IMR-90 (cell line): ENCODE measurements around the gene HTR3C. TPM values are rescaled to one million over a fixed set of nuclear protein-coding genes. Genes with fewer than 3 reads are reported as not detected.
"Not testable (repeated sequence)": the region's sequence is repeated elsewhere in the genome, so short reads cannot be mapped to it uniquely, and the experiment has no call there.

Source experiments
- ATAC-seq: fragments of 200-7000 bp; cut with Tn5 transposase; 2 replicates; pipeline ENCODE4 v1.9.1; 2020; ENCODE audit warnings: low read depth, mild to moderate bottlenecking, moderate library complexity
- BruUV-seq: library from RNA; stranded (reverse); fragments of 400-500 nt; replicated peaks from 2 replicates; lab custom pipeline; 2021; lab: Mats Ljungman, UMichigan
- CTCF ChIA-PET: fragments of 300-600 bp; formaldehyde crosslinking; extraction: SDS; loops from one replicate; lab custom pipeline; 2021; ENCODE audit warnings: antibody characterized with exemption; lab: Yijun Ruan, JAX
- POLR2A ChIA-PET: fragments of 300-600 bp; sonication (Branson Sonifier 250); formaldehyde crosslinking; loops from one replicate; lab custom pipeline; 2022; ENCODE audit warnings: antibody characterized with exemption; ENCODE audit not compliant: unreplicated experiment; lab: Charles Lee
- DNase-seq: peaks from one replicate; pipeline ENCODE4 v3.0.0; 2013
- H2AFZ ChIP-seq: replicated peaks from 2 replicates; pipeline ENCODE3; 2013; ENCODE audit warnings: low read length, mild to moderate bottlenecking; ENCODE audit not compliant: poor library complexity
- H2AK5ac ChIP-seq: 2 replicates; pipeline ENCODE4 v1.6.1; 2013; ENCODE audit warnings: low read depth, low read length, inconsistent platforms
- H2AK9ac ChIP-seq: replicated peaks from 2 replicates; pipeline ENCODE3; 2013; ENCODE audit warnings: mild to moderate bottlenecking, low read depth, low read length, moderate library complexity; ENCODE audit not compliant: poor library complexity
- H2BK120ac ChIP-seq: 2 replicates; pipeline ENCODE4 v1.6.1; 2013; ENCODE audit warnings: low read depth, low read length, inconsistent platforms
- H2BK15ac ChIP-seq: 3 replicates; pipeline ENCODE4 v1.6.1; 2013; ENCODE audit warnings: low read depth, low read length, inconsistent platforms
- H2BK20ac ChIP-seq: 2 replicates; pipeline ENCODE4 v1.6.1; 2013; ENCODE audit warnings: low read depth, mild to moderate bottlenecking, inconsistent platforms, low read length, moderate library complexity
- H2BK5ac ChIP-seq: 2 replicates; pipeline ENCODE4 v1.6.1; 2013; ENCODE audit warnings: mild to moderate bottlenecking, low read depth, low read length, inconsistent platforms; ENCODE audit not compliant: poor library complexity, severe bottlenecking
- H3K14ac ChIP-seq: replicated peaks from 2 replicates; pipeline ENCODE4 v1.6.1; 2013; ENCODE audit warnings: low read depth, low read length, inconsistent platforms
- H3K18ac ChIP-seq: 2 replicates; pipeline ENCODE4 v1.6.1; 2013; ENCODE audit warnings: low read depth, low read length, control low read depth
- H3K23ac ChIP-seq: 2 replicates; pipeline ENCODE4 v1.6.1; 2013; ENCODE audit warnings: low read depth, low read length, inconsistent platforms
- H3K27ac ChIP-seq: 2 replicates; pipeline ENCODE4 v1.5.1; 2013; ENCODE audit warnings: mild to moderate bottlenecking, control low read depth, low read length; ENCODE audit not compliant: insufficient read depth
- H3K27me3 ChIP-seq: 2 replicates; pipeline ENCODE4 v1.6.1; 2013; ENCODE audit warnings: low read length; ENCODE audit not compliant: control insufficient read depth, insufficient read depth
- H3K36me3 ChIP-seq: 2 replicates; pipeline ENCODE4 v1.6.1; 2013; ENCODE audit warnings: low read length, mixed read lengths; ENCODE audit not compliant: control insufficient read depth, insufficient read depth
- H3K4ac ChIP-seq: 2 replicates; pipeline ENCODE4 v1.6.1; 2013; ENCODE audit warnings: low read depth, low read length, inconsistent platforms
- H3K4me1 ChIP-seq: 2 replicates; pipeline ENCODE4 v1.6.1; 2013; ENCODE audit warnings: low read length, mixed read lengths; ENCODE audit not compliant: control insufficient read depth, insufficient read depth
- H3K4me2 ChIP-seq: 2 replicates; pipeline ENCODE4 v1.6.1; 2013; ENCODE audit warnings: low read depth, mild to moderate bottlenecking, control low read depth, low read length, moderate library complexity
- H3K4me3 ChIP-seq: 2 replicates; pipeline ENCODE4 v1.5.1; 2013; ENCODE audit warnings: low read depth, mild to moderate bottlenecking, control low read depth, low read length, moderate library complexity; ENCODE audit not compliant: insufficient read depth
- H3K56ac ChIP-seq: 2 replicates; pipeline ENCODE4 v1.6.1; 2013; ENCODE audit warnings: low read length, inconsistent platforms; ENCODE audit not compliant: insufficient read depth; ENCODE audit errors: extremely low read depth
- H3K79me1 ChIP-seq, 2 experiments: 2 replicates each; pipeline ENCODE4 v1.6.1; 2013; ENCODE audit warnings: low read length in 2 of 2, inconsistent platforms in 1 of 2, low read depth in 1 of 2
- H3K9ac ChIP-seq: 2 replicates; pipeline ENCODE4 v1.6.1; 2013; ENCODE audit warnings: low read depth, low read length, control low read depth
- H3K9me1 ChIP-seq: 2 replicates; pipeline ENCODE4 v1.6.1; 2013; ENCODE audit warnings: low read length, inconsistent platforms; ENCODE audit not compliant: insufficient read depth
- H3K9me3 ChIP-seq: 2 replicates; pipeline ENCODE4 v1.6.1; 2013; ENCODE audit warnings: low read length; ENCODE audit not compliant: control insufficient read depth, insufficient read depth
- H4K20me1 ChIP-seq: 2 replicates; pipeline ENCODE4 v1.6.1; 2013; ENCODE audit warnings: low read length, inconsistent platforms; ENCODE audit not compliant: insufficient read depth
- H4K5ac ChIP-seq: 2 replicates; pipeline ENCODE4 v1.6.1; 2013; ENCODE audit warnings: mild to moderate bottlenecking, low read depth, low read length, control low read depth
- H4K8ac ChIP-seq, 2 experiments: 2 replicates each; pipeline ENCODE4 v1.6.1; 2013; ENCODE audit warnings: low read depth in 2 of 2, low read length in 2 of 2, control low read depth in 1 of 2, inconsistent platforms in 1 of 2
- H4K91ac ChIP-seq: 2 replicates; pipeline ENCODE4 v1.6.1; 2013; ENCODE audit warnings: low read depth, low read length, inconsistent platforms; ENCODE audit not compliant: insufficient read depth
- WGBS, 2 experiments: methylation state at CpG; one replicate each; pipeline versions ENCODE4 v1.1.5 to v1.1.7; 2013; ENCODE audit warnings: missing lambda C conversion rate in 2 of 2; ENCODE audit not compliant: insufficient read length in 1 of 2; ENCODE audit errors: extremely low coverage in 2 of 2; 5-methylcytosine and 5-hydroxymethylcytosine counted together
- dilution Hi-C: fragments of 300-500 bp; cut with HindIII; formaldehyde crosslinking; loops from one replicate; pipeline ENCODE4 v1.14.3; 2018; ENCODE audit warnings: low sequenced_read_pairs; ENCODE audit not compliant: unreplicated experiment
- in situ Hi-C: fragments of 300-500 bp; cut with MboI; formaldehyde crosslinking; loops from 3 replicates; pipeline ENCODE4 v1.14.3; 2019; ENCODE audit warnings: low sequenced_read_pairs, inconsistent platforms, mixed read lengths
- intact Hi-C: fragments of 100-400 bp; cut with micrococcal nuclease; formaldehyde crosslinking; loops from 2 replicates; pipeline ENCODE4 v1.10.0; 2022
- polyA plus RNA-seq, 3 experiments: library from polyadenylated mRNA; depleted of rRNA; stranded (reverse); fragments of >200 nt; gene quantifications; 2 replicates each; pipeline ENCODE4 v1.2.3, GENCODE V29; 2012; ENCODE audit warnings: low replicate concordance in 1 of 3
- total RNA-seq: library from RNA; depleted of rRNA; stranded (reverse); fragments of >200 nt; gene quantifications from 2 replicates; pipeline ENCODE4 v1.2.3, GENCODE V29; 2012

HTR3C gene
- total and polyA plus RNA-seq, 2 of the 4 experiments (the other 2 are of a cell fraction) = not detected

DNA sequence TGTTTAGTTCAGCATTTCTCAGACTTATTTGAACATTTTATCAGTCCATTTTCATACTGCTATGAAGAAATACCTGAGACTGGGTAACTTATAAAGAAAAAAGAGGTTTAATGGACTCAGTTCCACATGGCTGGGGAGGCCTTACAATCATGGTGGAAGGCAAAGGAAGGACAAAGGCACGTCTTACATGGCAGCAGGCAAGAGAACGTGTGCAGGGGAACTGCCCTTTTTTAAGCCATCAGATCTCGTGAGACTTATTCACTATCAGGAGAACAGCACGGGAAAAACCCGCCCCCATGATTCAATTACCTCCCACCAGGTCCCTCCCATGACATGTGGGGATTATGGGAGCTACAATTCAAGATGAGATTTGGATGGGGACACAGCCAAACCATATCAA is 27.6 kb upstream of the HTR3C start:
- H2BK20ac ChIP-seq, H3K4me2 ChIP-seq, H3K18ac ChIP-seq, H2AK9ac ChIP-seq, H4K91ac ChIP-seq, in situ Hi-C loops, H2BK120ac ChIP-seq, DNase-seq, H4K8ac ChIP-seq, POLR2A ChIA-PET, H3K79me1 ChIP-seq, H3K4me3 ChIP-seq, H3K36me3 ChIP-seq, H2AK5ac ChIP-seq, dilution Hi-C loops, H3K9me3 ChIP-seq, intact Hi-C loops, H3K9ac ChIP-seq, CTCF ChIA-PET, H4K5ac ChIP-seq, H2BK5ac ChIP-seq, H2AFZ ChIP-seq, H3K23ac ChIP-seq, H2BK15ac ChIP-seq, H3K4me1 ChIP-seq, ATAC-seq, H3K14ac ChIP-seq, H3K4ac ChIP-seq, H3K9me1 ChIP-seq, H4K20me1 ChIP-seq, H3K56ac ChIP-seq, H3K27ac ChIP-seq, BruUV-seq: not testable (repeated sequence)
- H3K27me3 ChIP-seq = peaks cover 12% of the 10 kb centered on the region
- no CpG with 5 or more reads among the region's 5 CpGs for WGBS, 2 experiments

DNA sequence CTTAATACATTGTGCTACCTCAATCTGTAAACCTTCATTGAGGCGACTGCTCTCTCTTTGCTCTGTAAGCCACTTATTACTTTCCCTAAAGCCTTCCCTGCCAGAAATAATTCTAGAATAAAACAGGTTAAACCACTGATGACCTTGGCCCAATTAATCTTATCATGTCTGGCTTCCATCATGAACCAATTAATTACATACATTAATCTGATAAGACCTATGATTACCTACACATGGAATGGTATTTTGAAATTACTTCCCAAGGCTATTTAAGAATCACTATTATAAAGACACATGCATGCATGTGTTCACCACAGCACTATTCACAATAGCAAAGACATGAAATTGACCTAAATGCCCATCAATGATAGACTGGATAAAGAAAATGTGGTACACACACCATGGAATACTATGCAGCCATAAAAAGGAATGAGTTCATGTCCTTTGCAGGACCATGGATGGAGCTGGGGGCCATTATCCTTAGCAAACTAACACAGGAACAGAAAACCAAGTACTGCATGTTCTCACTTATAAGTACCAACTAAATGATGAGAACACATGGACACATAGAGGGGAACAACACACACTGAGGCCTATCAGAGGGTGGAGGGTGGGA is 24.5 kb upstream of the HTR3C start:
- H2AFZ ChIP-seq, H3K23ac ChIP-seq, H2BK15ac ChIP-seq, H2AK9ac ChIP-seq, H2AK5ac ChIP-seq, in situ Hi-C loops, POLR2A ChIA-PET, H4K8ac ChIP-seq, H3K79me1 ChIP-seq, H2BK120ac ChIP-seq, H3K9ac ChIP-seq, H3K4me2 ChIP-seq, H4K20me1 ChIP-seq, H2BK20ac ChIP-seq, BruUV-seq, H3K4ac ChIP-seq, H3K56ac ChIP-seq, H3K18ac ChIP-seq, H3K14ac ChIP-seq, dilution Hi-C loops, intact Hi-C loops, H3K4me1 ChIP-seq, H4K91ac ChIP-seq, DNase-seq, H4K5ac ChIP-seq, H2BK5ac ChIP-seq, ATAC-seq, H3K9me1 ChIP-seq, H3K27ac ChIP-seq, H3K9me3 ChIP-seq, H3K4me3 ChIP-seq, H3K36me3 ChIP-seq: not testable (repeated sequence)
- peaks cover 12% of the 10 kb centered on the region for H3K27me3 ChIP-seq
- CTCF ChIA-PET = interaction anchor here (0.6 kb wide), 1 partner anchor 7 kb away, joined by 5 read pairs; no protein-coding TSS in a partner anchor
- no CpG with 5 or more reads among the region's 1 CpG for WGBS, 2 experiments
